B cell (primary cell): ENCODE measurements around the gene HOXD10. TPM values are rescaled to one million over a fixed set of nuclear protein-coding genes. Genes with fewer than 3 reads are reported as not detected.

Experiments
- ATAC-seq: fragments of 200-7000 bp; cut with Tn5 transposase; one replicate; pipeline ENCODE4 v1.10.0; 2021; ENCODE audit warnings: low read depth, mild to moderate bottlenecking, moderate number of reproducible peaks, moderate library complexity
- CTCF ChIA-PET: fragments of 350-600 bp; sonication (Branson Sonifier 250); formaldehyde crosslinking; loops from one replicate; lab custom pipeline; 2021; ENCODE audit warnings: antibody characterized with exemption, inconsistent platforms; lab: Charles Lee
- POLR2A ChIA-PET: fragments of 350-600 bp; sonication (Branson Sonifier 250); formaldehyde crosslinking; loops from one replicate; lab custom pipeline; 2021; ENCODE audit warnings: antibody characterized with exemption; lab: Charles Lee
- DNase-seq: peaks from one replicate; pipeline ENCODE4 v3.0.0; 2013
- H2AFZ ChIP-seq: 2 replicates; pipeline ENCODE4 v1.6.1; 2012; ENCODE audit warnings: mild to moderate bottlenecking, low read depth, low read length; ENCODE audit not compliant: insufficient read depth, poor library complexity, severe bottlenecking
- H3K27ac ChIP-seq, 2 donors: 1 replicate in 1 of 2; 2 replicates in 1 of 2; pipeline ENCODE4 v1.5.1; 2012 to 2013; ENCODE audit warnings: low read length in 2 of 2, mild to moderate bottlenecking in 2 of 2, moderate library complexity in 1 of 2
- H3K27me3 ChIP-seq, 4 experiments: fragments of 200-600 bp in 1 of 4; sonication (generic) in 1 of 4; replicated peaks in 1 of 4; 1 replicate in 2 of 4; 2 replicates in 2 of 4; pipeline versions ENCODE4 v1.6.1 to v1.7.0; 2013 to 2016; ENCODE audit warnings: low read length in 3 of 4, mild to moderate bottlenecking in 2 of 4, mixed read lengths in 1 of 4, moderate library complexity in 1 of 4; ENCODE audit not compliant: insufficient read depth in 4 of 4, control insufficient read depth in 3 of 4; ENCODE audit errors: control extremely low read depth in 1 of 4
- H3K36me3 ChIP-seq, 2 experiments: replicated peaks in 1 of 2; 1 replicate in 1 of 2; 2 replicates in 1 of 2; pipeline versions ENCODE4 v1.6.1 to v1.7.1; 2013; ENCODE audit warnings: low read length in 1 of 2; ENCODE audit not compliant: insufficient read depth in 2 of 2, control insufficient read depth in 1 of 2; ENCODE audit errors: control extremely low read depth in 1 of 2, extremely low read depth in 1 of 2
- H3K4me1 ChIP-seq, 2 donors: fragments of 200-600 bp in 1 of 2; sonication (generic) in 1 of 2; 1 replicate in 1 of 2; 2 replicates in 1 of 2; pipeline versions ENCODE4 v1.5.1 to v1.6.1; 2013 to 2017; ENCODE audit warnings: low read length in 2 of 2; ENCODE audit not compliant: control insufficient read depth in 2 of 2, insufficient read depth in 2 of 2
- H3K4me2 ChIP-seq: replicated peaks from 2 replicates; pipeline ENCODE3; 2012; ENCODE audit warnings: mild to moderate bottlenecking, low read depth, low read length; ENCODE audit not compliant: poor library complexity, severe bottlenecking
- H3K4me3 ChIP-seq, 5 experiments: fragments of 200-600 bp in 1 of 5; sonication (generic) in 1 of 5; 1 replicate in 3 of 5; 2 replicates in 2 of 5; pipeline versions ENCODE4 v1.5.1 to v1.7.0; 2011 to 2016; ENCODE audit warnings: low read length in 4 of 5, mild to moderate bottlenecking in 4 of 5, low read depth in 2 of 5, control low read depth in 1 of 5, moderate library complexity in 1 of 5; ENCODE audit not compliant: insufficient read depth in 1 of 5; ENCODE audit errors: control extremely low read depth in 1 of 5, extremely low read depth in 1 of 5
- H3K79me2 ChIP-seq: fragments of 200-600 bp; sonication (generic); one replicate; pipeline ENCODE4 v1.6.0; 2016; ENCODE audit warnings: low read length; ENCODE audit not compliant: control insufficient read depth, insufficient read depth
- H3K9ac ChIP-seq: fragments of 200-600 bp; sonication (generic); 2 replicates; pipeline ENCODE4 v1.6.1; 2017; ENCODE audit warnings: mild to moderate bottlenecking, low read length, moderate library complexity
- H3K9me3 ChIP-seq, 3 donors: one replicate each; pipeline versions ENCODE4 v1.6.1 to v1.7.1; 2013; ENCODE audit warnings: low read length in 2 of 3; ENCODE audit not compliant: control insufficient read depth in 2 of 3, insufficient read depth in 1 of 3; ENCODE audit errors: control extremely low read depth in 1 of 3
- H4K20me1 ChIP-seq: 2 replicates; pipeline ENCODE4 v1.6.0; 2012; ENCODE audit warnings: mild to moderate bottlenecking, low read length; ENCODE audit not compliant: insufficient read depth, control insufficient read depth, poor library complexity, severe bottlenecking
- H3K27ac Mint-ChIP-seq: one replicate; pipeline ENCODE4 v1.8.0; 2021; ENCODE audit warnings: mixed read lengths
- H3K27me3 Mint-ChIP-seq: one replicate; pipeline ENCODE4 v1.8.0; 2021; ENCODE audit warnings: mixed read lengths
- H3K4me1 Mint-ChIP-seq: one replicate; pipeline ENCODE4 v1.8.0; 2021; ENCODE audit warnings: mixed read lengths
- H3K4me3 Mint-ChIP-seq: one replicate; pipeline ENCODE4 v1.8.0; 2021; ENCODE audit warnings: mixed read lengths
- H3K9me3 Mint-ChIP-seq: one replicate; pipeline ENCODE4 v1.8.0; 2022; ENCODE audit warnings: mixed read lengths; ENCODE audit not compliant: insufficient read depth
- CTCF ChIP-seq: fragments of 200-600 bp; IDR thresholded peaks from one replicate; pipeline ENCODE4 v1.8.0; 2022; ENCODE audit warnings: antibody characterized with exemption, mild to moderate bottlenecking
- EZH2 ChIP-seq: IDR thresholded peaks from 2 replicates; pipeline ENCODE4 v1.6.1; 2012; ENCODE audit warnings: borderline replicate concordance, low read depth, mild to moderate bottlenecking, moderate library complexity, low read length; ENCODE audit not compliant: insufficient read depth, poor library complexity, severe bottlenecking
- WGBS: methylation state at CpG from one replicate; pipeline ENCODE4 v1.1.5; 2013; ENCODE audit warnings: missing lambda C conversion rate; ENCODE audit not compliant: insufficient coverage; 5-methylcytosine and 5-hydroxymethylcytosine counted together
- intact Hi-C: fragments of 100-400 bp; cut with micrococcal nuclease; formaldehyde crosslinking; loops from one replicate; pipeline ENCODE4 v1.10.0; 2022
- polyA plus RNA-seq: library from polyadenylated mRNA; depleted of rRNA; stranded (reverse); fragments of >200 nt; gene quantifications from 2 replicates; pipeline ENCODE4 v1.2.3, GENCODE V29; 2012
- total RNA-seq, 2 donors: library from RNA; stranded (reverse); fragments of 120-200 nt in 1 of 2; gene quantifications; 1 replicate in 1 of 2; 2 replicates in 1 of 2; pipeline versions ENCODE4 v1.2.3 to v1.2.4, GENCODE V29; 2013 to 2022

The HOXD10 gene
- total and polyA plus RNA-seq, 2 donors (not counting 1 experiment from before 2014, with no cell fraction given) = not detected

DNA sequence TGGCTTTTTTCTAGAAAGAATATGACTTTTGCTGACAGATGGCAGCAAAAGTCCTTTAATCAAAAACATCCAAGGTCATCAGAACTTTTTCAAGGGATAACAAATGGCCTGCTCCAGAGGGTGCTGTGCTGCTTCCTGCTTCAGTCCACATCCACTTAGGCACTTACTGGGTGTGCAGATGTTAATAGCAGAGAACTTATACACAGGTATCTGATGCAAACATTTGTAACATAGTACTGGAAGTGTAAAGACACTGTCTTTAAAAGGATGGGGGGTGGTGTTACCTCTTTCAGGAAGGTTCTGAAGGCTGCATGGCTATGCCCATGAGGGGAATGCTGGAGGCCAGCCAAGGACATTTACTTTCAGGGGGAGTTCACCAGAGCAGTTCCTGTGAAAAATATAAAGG, 18.5 kb downstream of the HOXD10 start:
- H3K4me3 ChIP-seq = no peak overlapping the region
- H3K27me3 ChIP-seq = peaks cover 0 to 88% (median 84%) of the 10 kb centered on the region in 4 experiments
- no peaks in the 10 kb centered on the region for H3K36me3 ChIP-seq
- no peak overlapping the region for H3K27ac ChIP-seq
- TF ChIP-seq CTCF (no peak), EZH2 (no peak)
- DNase-seq (no peak), ATAC-seq (no peak)
- Mint-ChIP-seq H3K4me1 (peaks cover 33% of the 10 kb centered on the region), H3K27ac (peak overlapping the region; percentile 15), H3K9me3 (no peaks in the 10 kb centered on the region), H3K4me3 (no peak overlapping the region), H3K27me3 (peaks cover 84% of the 10 kb centered on the region)
- peaks cover 0 to 22% (median 6%) of the 10 kb centered on the region in 3 donors for H3K9me3 ChIP-seq
- ChIA-PET POLR2A (no interaction called here), CTCF (no interaction called here)
- H3K4me2 ChIP-seq = no peak overlapping the region
- no peak overlapping the region for H2AFZ ChIP-seq
- no peak overlapping the region for H3K9ac ChIP-seq
- H3K4me1 ChIP-seq = peaks cover 21 to 51% of the 10 kb centered on the region in 2 donors
- intact Hi-C loops = no loop called here
- no peaks in the 10 kb centered on the region for H3K79me2 ChIP-seq
- H4K20me1 ChIP-seq = no peaks in the 10 kb centered on the region

DNA sequence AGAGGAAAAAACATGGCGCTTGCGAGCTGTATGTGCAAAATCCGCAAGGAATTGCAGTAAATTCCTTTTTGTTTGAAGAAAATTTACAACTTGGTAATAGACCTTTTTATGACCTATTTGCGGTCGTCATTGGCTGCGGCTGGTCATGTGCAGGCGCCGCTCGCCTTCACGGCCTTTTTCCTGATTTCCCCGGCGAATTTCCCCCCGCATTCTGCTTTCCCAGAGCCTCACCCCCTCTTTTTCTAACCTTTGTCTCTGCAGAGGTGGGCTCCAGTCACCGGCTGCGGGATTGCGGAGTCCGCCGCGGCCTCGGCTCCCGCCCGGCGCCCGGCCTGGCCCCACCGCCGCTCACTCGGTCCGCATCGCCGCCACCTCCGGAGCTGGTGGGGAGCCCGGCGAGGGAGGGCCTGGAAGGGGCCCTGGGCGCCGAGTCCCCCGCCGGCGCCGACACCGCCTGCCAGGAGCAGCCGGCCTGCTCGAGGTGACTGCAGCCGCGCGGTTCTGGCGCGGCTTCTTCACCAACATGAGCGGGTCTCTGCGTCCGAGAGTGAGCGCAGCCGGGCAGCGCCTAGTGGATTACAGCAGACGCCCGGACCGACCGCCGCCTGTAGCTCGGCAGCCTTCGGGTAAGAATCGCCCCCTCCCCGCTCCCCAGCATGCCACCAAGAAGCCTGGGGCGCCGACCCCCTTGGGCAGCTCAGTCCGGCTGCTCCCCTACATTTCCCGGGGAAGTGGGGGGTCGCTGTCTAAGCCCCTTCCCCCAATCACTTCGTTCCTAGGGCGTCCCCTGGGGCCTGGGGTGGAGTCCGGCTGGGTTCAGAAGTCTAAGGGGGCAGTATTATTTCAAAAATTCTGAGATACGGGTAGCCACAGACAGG, 20.0 kb downstream of the HOXD10 start:
- Histone ChIP-seq H4K20me1 (no peaks in the 10 kb centered on the region), H3K9me3 (peaks cover 0 to 33% (median 6%) of the 10 kb centered on the region in 3 donors), H3K36me3 (no peaks in the 10 kb centered on the region), H3K4me1 (peaks cover 27 to 48% of the 10 kb centered on the region in 2 donors), H3K4me2 (peak overlapping the region; percentile 43), H3K79me2 (no peaks in the 10 kb centered on the region), H2AFZ (peak overlapping the region; percentile 6), H3K27ac (no peak overlapping the region), H3K4me3 (no peak overlapping the region), H3K27me3 (peaks cover 0 to 91% (median 83%) of the 10 kb centered on the region in 4 experiments), H3K9ac (no peak overlapping the region)
- ChIA-PET CTCF (interaction anchor here (1.3 kb wide), 1 partner anchor 17 kb away, joined by 3 read pairs; no protein-coding TSS in a partner anchor), POLR2A (no interaction called here)
- ATAC-seq (no peak), DNase-seq (peak; percentile 33)
- H3K27ac Mint-ChIP-seq = no peak overlapping the region
- H3K4me3 Mint-ChIP-seq = peak overlapping the region; percentile 49
- intact Hi-C loops = no loop called here
- H3K4me1 Mint-ChIP-seq = peaks cover 33% of the 10 kb centered on the region
- H3K27me3 Mint-ChIP-seq = peaks cover 84% of the 10 kb centered on the region
- H3K9me3 Mint-ChIP-seq = no peaks in the 10 kb centered on the region
- peak; percentile 35 for TF ChIP-seq EZH2
- TF ChIP-seq CTCF = no peak
- 6% methylated on average over 61 of the region's 71 CpGs for WGBS
